Heart right ventricle (tissue), 16 donors: ENCODE results near the gene SYTL5. TPM values are rescaled to one million over a fixed set of nuclear protein-coding genes. Genes with fewer than 3 reads are reported as not detected.

Experiments used
- ATAC-seq, 8 donors: fragments of 200-7000 bp; cut with Tn5 transposase; one replicate each; pipeline ENCODE4 v1.9.1; 2020; ENCODE audit warnings: mild to moderate bottlenecking in 8 of 8, moderate library complexity in 8 of 8, moderate number of reproducible peaks in 1 of 8
- DNase-seq, 2 donors: peaks; one replicate each; pipeline ENCODE4 v3.0.0-alpha.2; 2020
- H3K27ac ChIP-seq, 10 donors: fragments of 200-600 bp; sonication (generic) in 2 of 10; one replicate each; pipeline versions ENCODE4 v1.5.0 to v1.8.0; 2020 to 2022; ENCODE audit warnings: mild to moderate bottlenecking in 3 of 10
- H3K27me3 ChIP-seq, 7 donors: fragments of 200-600 bp; one replicate each; pipeline ENCODE4 v1.8.0; 2021 to 2022; ENCODE audit warnings: mild to moderate bottlenecking in 2 of 7
- H3K36me3 ChIP-seq, 9 donors: fragments of 200-600 bp; sonication (generic) in 1 of 9; one replicate each; pipeline versions ENCODE4 v1.5.0 to v1.8.0; 2020 to 2022; ENCODE audit warnings: mild to moderate bottlenecking in 2 of 9
- H3K4me1 ChIP-seq, 9 donors: fragments of 200-600 bp; sonication (generic) in 1 of 9; one replicate each; pipeline versions ENCODE4 v1.5.0 to v1.8.0; 2020 to 2022; ENCODE audit warnings: mild to moderate bottlenecking in 4 of 9
- H3K4me3 ChIP-seq, 10 donors: fragments of 200-600 bp; sonication (generic) in 2 of 10; one replicate each; pipeline versions ENCODE4 v1.5.0 to v1.8.0; 2020 to 2022; ENCODE audit warnings: mild to moderate bottlenecking in 7 of 10, moderate library complexity in 2 of 10
- H3K9me3 ChIP-seq, 11 donors: fragments of 200-600 bp in 10 of 11; sonication (generic) in 2 of 11; one replicate each; pipeline versions ENCODE4 v1.5.0 to v1.8.0; 2013 to 2022; ENCODE audit warnings: mild to moderate bottlenecking in 2 of 11, control low read depth in 1 of 11, moderate library complexity in 1 of 11
- WGBS, 2 donors: extraction: QIAGEN DNeasy Blood & Tissue Kit; methylation state at CpG; one replicate each; pipeline ENCODE4 v1.1.7; 2013; ENCODE audit warnings: inconsistent platforms in 1 of 2; 5-methylcytosine and 5-hydroxymethylcytosine counted together
- intact Hi-C, 10 donors: fragments of 100-400 bp; cut with DNase I; formaldehyde crosslinking; loops; one replicate each; pipeline versions ENCODE4 v1.11.1 to v1.14.2; 2022
- polyA plus RNA-seq, 2 donors: library from polyadenylated mRNA; stranded (reverse); fragments of 200-250 nt; gene quantifications; one replicate each; pipeline ENCODE4 v1.2.3, GENCODE V29; 2013
- total RNA-seq, 10 donors: library from RNA; stranded (reverse); fragmentation: NEBNext Ultra II Directional in 3 of 10; extraction: Animal tissue kit (Norgen Biotek cat#: 25700) in 3 of 10; gene quantifications; one replicate each; pipeline versions ENCODE4 v1.2.1 to v1.2.4, GENCODE V29; 2021 to 2023
- TF ChIP-seq, protein P1 (sequence below), 9 donors: fragments of 200-600 bp; sonication (generic) in 2 of 9; IDR thresholded peaks; one replicate each; pipeline versions ENCODE4 v1.5.0 to v1.8.0; 2021 to 2022; ENCODE audit warnings: antibody characterized with exemption in 9 of 9, mild to moderate bottlenecking in 5 of 9, moderate library complexity in 1 of 9
- donor health status: Arrhythmogenic right ventricular cardiomyopathy.
- donor health status: ischemic (EF 13 %, LVEDD 7.1; RV severe dilation, severe dysfunction).
- donor health status: healthy with polysubstance abuse.
- donor health status: DM: no; HTN: yes; CAD: no.
- donor health status: DM: no; HTN: no; CAD: no.
- donor health status: ischemic (EF 25% LVEDD 6.9; RV normal size, moderate dysfunction).
- donor health status: ischemic (EF 25% LVEDD 5.7; RV mildly dilated, moderate dysfunction).
- donor health status: healthy.
- donor health status: DM: yes; HTN: yes; CAD: no.
- donor health status: Ischemic cardiomyopathy.
- donor health status: ischemic (EF 35%, LVEDD 5.7; RV mildly dilated, moderate dysfunction).
- donor health status: nonischemic (EF 11% LVEDD 7.7; RV severe dilation, severe dysfunction).
- donor health status: DM: yes; HTN: yes; CAD: no.
- donor health status: PGD.
- donor health status: ischemic (EF 29% LVEDD 5.4; RV normal size, mild dysfunction).
- donor health status: nonischemic (EF 23%, LVEDD 6.1; RV moderate dilation, normal function).

Gene SYTL5
- total and polyA plus RNA-seq, 12 donors: 0.03 to 3.2 (median 0.45) TPM; not detected in 3

DNA sequence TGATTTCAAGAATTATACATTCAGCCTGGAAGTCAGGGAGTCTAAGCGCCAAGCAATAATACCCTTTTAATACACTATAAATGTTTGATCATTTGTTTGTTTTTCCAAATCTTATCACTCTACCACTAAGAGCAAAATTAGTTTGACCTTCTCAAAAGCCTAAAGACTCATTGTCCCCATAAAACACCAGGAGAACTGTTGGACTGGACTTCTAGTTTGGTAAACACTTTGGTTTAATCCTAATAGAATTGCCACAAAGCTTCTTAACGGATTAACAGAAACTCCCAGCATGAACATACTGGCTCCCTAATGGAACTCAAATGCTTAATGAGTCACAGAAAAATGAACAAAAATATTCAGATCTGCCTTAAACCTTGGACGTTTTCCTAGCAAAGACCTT, 34.9 kb downstream of the SYTL5 start:
- TF ChIP-seq, protein P1, sequence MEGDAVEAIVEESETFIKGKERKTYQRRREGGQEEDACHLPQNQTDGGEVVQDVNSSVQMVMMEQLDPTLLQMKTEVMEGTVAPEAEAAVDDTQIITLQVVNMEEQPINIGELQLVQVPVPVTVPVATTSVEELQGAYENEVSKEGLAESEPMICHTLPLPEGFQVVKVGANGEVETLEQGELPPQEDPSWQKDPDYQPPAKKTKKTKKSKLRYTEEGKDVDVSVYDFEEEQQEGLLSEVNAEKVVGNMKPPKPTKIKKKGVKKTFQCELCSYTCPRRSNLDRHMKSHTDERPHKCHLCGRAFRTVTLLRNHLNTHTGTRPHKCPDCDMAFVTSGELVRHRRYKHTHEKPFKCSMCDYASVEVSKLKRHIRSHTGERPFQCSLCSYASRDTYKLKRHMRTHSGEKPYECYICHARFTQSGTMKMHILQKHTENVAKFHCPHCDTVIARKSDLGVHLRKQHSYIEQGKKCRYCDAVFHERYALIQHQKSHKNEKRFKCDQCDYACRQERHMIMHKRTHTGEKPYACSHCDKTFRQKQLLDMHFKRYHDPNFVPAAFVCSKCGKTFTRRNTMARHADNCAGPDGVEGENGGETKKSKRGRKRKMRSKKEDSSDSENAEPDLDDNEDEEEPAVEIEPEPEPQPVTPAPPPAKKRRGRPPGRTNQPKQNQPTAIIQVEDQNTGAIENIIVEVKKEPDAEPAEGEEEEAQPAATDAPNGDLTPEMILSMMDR (IDR thresholded peaks at IDR 0.05): no peak
- ATAC-seq (no peak), DNase-seq (no peak)
- Histone ChIP-seq H3K27ac (no peak overlapping the region), H3K9me3 (no peaks in the 10 kb centered on the region), H3K36me3 (no peaks in the 10 kb centered on the region), H3K27me3 (peaks cover 0 to 17% (median 0%) of the 10 kb centered on the region in 7 donors), H3K4me1 (no peaks in the 10 kb centered on the region), H3K4me3 (no peak overlapping the region)
- intact Hi-C loops: no loop called here
- WGBS, 2 donors: 84 to 85% methylated on average over 3 of the region's 3 CpGs

DNA sequence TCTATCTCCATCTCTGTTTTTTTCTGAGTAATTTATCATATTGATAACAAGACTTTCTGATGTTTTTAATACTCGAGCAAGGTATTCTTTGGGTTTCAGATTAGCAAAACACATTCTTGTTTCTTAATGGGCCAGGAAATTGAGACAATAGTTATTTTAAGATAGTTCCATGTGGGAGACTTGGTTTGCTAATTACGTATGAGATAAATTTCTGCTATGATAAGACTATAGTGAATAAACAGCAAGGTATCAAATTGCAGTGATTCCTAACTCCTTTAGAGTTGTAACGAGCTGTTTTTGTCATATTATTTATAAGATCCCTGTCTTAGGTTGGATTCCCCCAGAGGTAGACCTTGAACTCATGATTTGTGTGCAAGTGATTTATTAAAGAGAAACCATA, 38.3 kb downstream of the SYTL5 start:
- no peaks in the 10 kb centered on the region for H3K4me1 ChIP-seq
- H3K27me3 ChIP-seq: peaks cover 0 to 16% (median 0%) of the 10 kb centered on the region in 7 donors
- peaks cover 0 to 7% (median 0%) of the 10 kb centered on the region in 11 donors for H3K9me3 ChIP-seq
- no peak for DNase-seq
- intact Hi-C loops: no loop called here
- H3K27ac ChIP-seq: no peak overlapping the region
- no peak for ATAC-seq
- WGBS, 2 donors: 44 to 48% methylated on average over 3 of the region's 3 CpGs
- no peak overlapping the region for H3K4me3 ChIP-seq
- TF ChIP-seq, protein P1 (IDR thresholded peaks at IDR 0.05): no peak
- no peaks in the 10 kb centered on the region for H3K36me3 ChIP-seq

GRCh38 chrX:38045538-38046096, 39.3 kb downstream of the SYTL5 start:
- Histone ChIP-seq H3K27ac (no peak overlapping the region), H3K4me1 (no peaks in the 10 kb centered on the region), H3K27me3 (peaks cover 0 to 11% (median 0%) of the 10 kb centered on the region in 7 donors), H3K36me3 (no peaks in the 10 kb centered on the region), H3K4me3 (no peak overlapping the region), H3K9me3 (peaks cover 0 to 7% (median 0%) of the 10 kb centered on the region in 11 donors)
- 47 to 72% methylated on average over 3 of the region's 3 CpGs for WGBS, 2 donors
- DNase-seq: no peak
- intact Hi-C loops: no loop called here
- TF ChIP-seq, protein P1 (IDR thresholded peaks at IDR 0.05): no peak
- no peak for ATAC-seq

DNA sequence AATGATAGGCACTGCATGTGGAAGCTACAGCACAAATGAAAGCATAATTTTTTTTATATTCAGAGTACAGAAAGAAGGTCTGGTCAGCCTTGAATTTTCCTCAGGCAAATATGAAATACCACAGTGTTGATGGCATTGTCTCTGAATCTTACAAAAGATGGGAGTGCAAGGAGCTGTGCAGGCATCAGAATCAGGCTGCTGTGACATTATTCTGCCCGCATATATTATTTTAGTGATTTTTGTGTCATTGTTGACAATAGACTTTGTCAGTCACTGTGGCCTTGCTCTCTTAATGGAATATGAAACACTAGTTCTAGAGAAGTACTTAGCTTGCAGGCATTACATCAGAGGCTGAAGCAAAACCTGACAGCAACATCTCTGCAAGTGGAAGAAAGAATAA, 42.5 kb downstream of the SYTL5 start:
- Histone ChIP-seq H3K4me1 (no peaks in the 10 kb centered on the region), H3K9me3 (peaks cover 0 to 7% (median 0%) of the 10 kb centered on the region in 11 donors), H3K27me3 (peaks cover 0 to 4% (median 0%) of the 10 kb centered on the region in 7 donors), H3K36me3 (no peaks in the 10 kb centered on the region), H3K4me3 (no peak overlapping the region), H3K27ac (no peak overlapping the region)
- 88 to 100% methylated on average over 1 of the region's 1 CpG for WGBS, 2 donors
- TF ChIP-seq, protein P1 (IDR thresholded peaks at IDR 0.05): no peak
- intact Hi-C loops: no loop called here
- DNase-seq: no peak
- no peak for ATAC-seq
